ENCODE measurements around the gene RHOV.

GRCh38 chr15:40873694-40874561 is at the start of gene RHOV:
- TF ChIP-seq CTCF (conservative IDR thresholded peaks at IDR 0.05; ENCODE audit: low read length) (peak; percentile 38), EZH2phosphoT487 (IDR thresholded peaks at IDR 0.05; ENCODE audit: borderline replicate concordance) (no peak)
